Effector CD4-positive, alpha-beta T cell (primary cell): ENCODE results near the gene UBE3D.
"Not testable (repeated sequence)": the region's sequence is repeated elsewhere in the genome, so short reads cannot be mapped to it uniquely, and the experiment has no call there.

Source experiments
- DNase-seq: peaks from one replicate; pipeline ENCODE4 v3.0.0-alpha.2; 2020

Gene UBE3D

GRCh38 chr6:82867946-82868345 lies 197.7 kb downstream of the UBE3D start:
- no peak for DNase-seq

- DNase-seq: no peak
Measured at GRCh38 chr6:82866446-82866845, 199.2 kb downstream of the UBE3D start.

- DNase-seq: no peak
Measured at GRCh38 chr6:82865461-82865860, 200.2 kb downstream of the UBE3D start.

- no peak for DNase-seq
Measured at GRCh38 chr6:82863781-82864180, 201.9 kb downstream of the UBE3D start.

- no peak for DNase-seq
Measured at GRCh38 chr6:82862543-82862942, 203.1 kb downstream of the UBE3D start.

GRCh38 chr6:82861121-82861520 lies 204.5 kb downstream of the UBE3D start:
- DNase-seq: no peak

- DNase-seq: not testable (repeated sequence)
Measured at GRCh38 chr6:82856077-82856476, 209.6 kb downstream of the UBE3D start.

- not testable (repeated sequence) for DNase-seq
Measured at GRCh38 chr6:82852904-82853303, 212.7 kb downstream of the UBE3D start.

GRCh38 chr6:82843291-82843885 lies 222.3 kb downstream of the UBE3D start:
- no peak for DNase-seq

GRCh38 chr6:82842721-82843120 lies 222.9 kb downstream of the UBE3D start:
- DNase-seq: no peak
